ENCODE measurements around the gene TMEM203.

Gene TMEM203

DNA sequence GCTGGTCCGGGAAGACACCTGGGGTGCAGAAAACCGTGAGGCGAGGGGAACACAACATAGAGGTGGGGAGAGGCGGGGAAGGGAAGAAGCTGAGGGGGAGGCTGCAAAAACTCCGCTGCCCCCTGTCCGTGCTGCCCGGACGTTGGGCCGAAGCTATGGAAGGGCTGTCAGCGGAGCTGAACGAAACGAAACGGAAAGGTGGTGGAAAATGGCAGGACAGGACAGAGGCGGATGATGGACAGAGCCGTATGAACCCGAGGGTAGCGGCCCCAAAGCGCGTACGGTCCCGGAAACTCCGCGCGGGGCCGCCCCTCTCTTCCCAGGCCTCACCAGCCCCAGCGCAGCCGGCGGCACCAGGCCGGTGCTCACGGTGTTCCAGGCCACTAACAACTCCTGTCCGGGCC, 17.4 kb downstream of the TMEM203 start:
- H3K36me3 ChIP-seq (ENCODE audit: control insufficient read depth in 5 of 5, insufficient read depth in 5 of 5, low read length in 5 of 5), result peaks cover 0 to 61% (median 57%) of the 10 kb centered on the region in 5 donors
- peak overlapping the region; percentile 91 for H3K27ac ChIP-seq (ENCODE audit: low read depth, low read length)
- H3K4me1 ChIP-seq (ENCODE audit: control insufficient read depth in 5 of 5, insufficient read depth in 5 of 5, low read length in 5 of 5), result peaks cover 9 to 54% (median 40%) of the 10 kb centered on the region in 5 donors
- H3K9me3 ChIP-seq (ENCODE audit: control insufficient read depth in 5 of 5, low read length in 5 of 5), result no peaks in the 10 kb centered on the region
- H3K4me3 ChIP-seq (ENCODE audit: low read depth in 1 of 5, low read length in 5 of 5), result peak overlapping the region; percentile 90 to 99 (median 95)
- no peaks in the 10 kb centered on the region for H3K27me3 ChIP-seq (ENCODE audit: control insufficient read depth in 5 of 5, insufficient read depth in 4 of 5, low read length in 5 of 5)
- H3K9ac ChIP-seq (ENCODE audit: low read length in 5 of 5), result peak overlapping the region; percentile 68 to 95 (median 91)

DNA sequence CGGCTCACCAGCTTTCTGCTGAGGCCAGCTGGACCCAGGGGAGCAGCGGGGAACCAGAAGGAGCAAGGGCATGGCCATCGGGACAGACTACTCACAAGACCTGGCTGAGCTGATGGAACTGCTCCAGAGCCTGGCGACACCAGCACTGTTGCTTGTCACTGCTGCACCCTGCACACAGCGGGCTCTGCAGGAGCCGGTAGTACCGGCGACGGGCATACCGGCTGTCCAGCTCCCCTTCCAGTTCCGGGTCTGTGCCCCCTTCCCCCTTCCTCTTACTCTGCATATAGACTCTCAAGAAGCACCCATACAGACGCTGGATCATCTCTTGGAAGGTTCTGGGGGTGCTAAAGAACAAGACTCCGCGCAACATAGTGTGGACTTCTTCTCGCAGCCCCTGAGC, 18.1 kb downstream of the TMEM203 start:
- Histone ChIP-seq H3K4me3 (ENCODE audit: low read depth in 1 of 5, low read length in 5 of 5) (peak overlapping the region; percentile 90 to 99 (median 95)), H3K27ac (ENCODE audit: low read depth, low read length) (no peak overlapping the region), H3K9me3 (ENCODE audit: control insufficient read depth in 5 of 5, low read length in 5 of 5) (no peaks in the 10 kb centered on the region), H3K4me1 (ENCODE audit: control insufficient read depth in 5 of 5, insufficient read depth in 5 of 5, low read length in 5 of 5) (peaks cover 9 to 54% (median 40%) of the 10 kb centered on the region in 5 donors), H3K27me3 (ENCODE audit: control insufficient read depth in 5 of 5, insufficient read depth in 4 of 5, low read length in 5 of 5) (no peaks in the 10 kb centered on the region), H3K9ac (ENCODE audit: low read length in 5 of 5) (peak overlapping the region; percentile 68 to 95 (median 91)), H3K36me3 (ENCODE audit: control insufficient read depth in 5 of 5, insufficient read depth in 5 of 5, low read length in 5 of 5) (peaks cover 0 to 68% (median 63%) of the 10 kb centered on the region in 5 donors)

DNA sequence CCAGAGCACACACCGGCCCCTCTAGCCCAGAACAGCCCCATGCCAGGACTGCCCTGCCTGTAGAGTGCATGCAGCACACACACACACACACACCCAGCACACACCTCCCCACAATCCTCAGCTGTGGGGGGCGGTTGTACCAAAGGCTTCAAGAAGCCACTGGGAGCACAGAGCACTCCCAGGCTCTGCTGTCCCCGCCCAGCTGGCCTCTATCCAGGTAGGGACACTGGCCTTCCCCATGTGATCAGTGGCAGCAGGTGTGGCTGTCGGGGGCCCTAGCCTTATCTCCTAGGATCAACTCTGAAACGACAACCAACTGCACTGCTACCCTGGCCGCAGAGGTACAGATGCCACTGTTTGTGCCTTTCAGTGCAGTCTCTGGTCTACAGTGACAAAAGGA, 19.1 kb downstream of the TMEM203 start:
- H3K36me3 ChIP-seq (ENCODE audit: control insufficient read depth in 5 of 5, insufficient read depth in 5 of 5, low read length in 5 of 5), result peaks cover 0 to 67% (median 63%) of the 10 kb centered on the region in 5 donors
- peaks cover 9 to 54% (median 40%) of the 10 kb centered on the region in 5 donors for H3K4me1 ChIP-seq (ENCODE audit: control insufficient read depth in 5 of 5, insufficient read depth in 5 of 5, low read length in 5 of 5)
- no peak overlapping the region for H3K9ac ChIP-seq (ENCODE audit: low read length in 5 of 5)
- H3K27me3 ChIP-seq (ENCODE audit: control insufficient read depth in 5 of 5, insufficient read depth in 4 of 5, low read length in 5 of 5), result no peaks in the 10 kb centered on the region
- no peak overlapping the region for H3K27ac ChIP-seq (ENCODE audit: low read depth, low read length)
- no peaks in the 10 kb centered on the region for H3K9me3 ChIP-seq (ENCODE audit: control insufficient read depth in 5 of 5, low read length in 5 of 5)
- peak overlapping the region in 3 of 5 donors; percentile 23 to 99 (median 94) for H3K4me3 ChIP-seq (ENCODE audit: low read depth in 1 of 5, low read length in 5 of 5)

DNA sequence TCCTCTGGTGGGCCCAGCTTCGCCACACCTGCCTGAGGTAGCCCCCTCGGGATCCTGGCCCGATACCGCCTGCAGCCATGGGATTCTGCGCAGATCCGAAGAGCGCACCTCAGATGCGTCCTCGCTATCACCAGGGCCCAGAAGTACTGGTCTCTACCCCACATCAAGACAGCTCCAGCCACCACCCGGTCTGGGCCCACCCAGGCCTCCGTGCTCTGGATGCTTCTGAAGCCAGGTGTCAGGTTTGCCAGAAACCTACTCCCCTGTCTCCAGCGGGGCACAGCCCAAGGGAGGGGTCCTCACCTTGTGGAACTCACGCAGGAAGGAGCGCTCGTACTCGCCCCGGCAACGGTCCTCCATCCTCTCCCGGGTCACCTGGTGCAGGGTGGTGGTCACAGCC, 19.5 kb downstream of the TMEM203 start:
- H3K4me1 ChIP-seq (ENCODE audit: control insufficient read depth in 5 of 5, insufficient read depth in 5 of 5, low read length in 5 of 5), result peaks cover 9 to 54% (median 40%) of the 10 kb centered on the region in 5 donors

DNA sequence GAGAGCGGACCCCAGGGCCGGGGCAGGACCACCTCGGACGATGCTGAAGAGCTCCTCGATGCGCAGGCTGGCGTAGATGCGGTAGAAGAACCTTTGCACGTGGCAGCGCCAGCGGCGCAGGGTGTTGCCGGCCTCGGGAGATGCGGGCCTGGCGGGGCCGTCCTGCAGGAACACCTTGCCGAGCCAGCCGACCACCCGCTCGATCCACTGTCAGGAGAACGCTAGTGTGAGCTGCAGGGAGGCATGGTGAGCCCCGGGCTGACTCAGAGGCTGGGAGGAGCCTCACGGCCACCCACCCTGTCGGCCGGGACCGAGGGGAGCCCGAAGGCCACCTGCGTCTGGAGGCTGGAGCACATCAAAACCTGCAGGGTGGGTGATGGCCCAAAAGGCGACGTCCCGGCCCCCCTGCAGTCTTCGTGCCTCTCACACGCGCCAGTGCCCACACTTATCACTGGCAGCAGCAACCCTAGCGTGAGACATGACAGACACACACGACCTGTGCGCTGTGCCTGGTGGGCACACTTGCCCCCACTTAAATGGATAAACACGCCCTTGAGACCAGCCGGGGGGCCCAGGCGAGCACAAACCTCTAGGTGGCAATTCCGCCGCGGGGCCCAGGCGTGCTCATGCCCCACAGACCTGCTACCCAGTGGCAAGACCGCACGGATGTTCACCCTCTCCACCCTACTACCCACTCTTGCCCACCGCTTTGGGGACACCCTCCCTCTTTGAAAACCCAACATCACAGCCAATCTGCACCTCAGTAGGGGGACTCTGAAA, 20.4 kb downstream of the TMEM203 start:
- Histone ChIP-seq H3K27ac (ENCODE audit: low read depth, low read length) (no peak overlapping the region), H3K36me3 (ENCODE audit: control insufficient read depth in 5 of 5, insufficient read depth in 5 of 5, low read length in 5 of 5) (peaks cover 0 to 68% (median 64%) of the 10 kb centered on the region in 5 donors), H3K9ac (ENCODE audit: low read length in 5 of 5) (no peak overlapping the region), H3K27me3 (ENCODE audit: control insufficient read depth in 5 of 5, insufficient read depth in 4 of 5, low read length in 5 of 5) (no peaks in the 10 kb centered on the region), H3K4me1 (ENCODE audit: control insufficient read depth in 5 of 5, insufficient read depth in 5 of 5, low read length in 5 of 5) (peaks cover 9 to 49% (median 37%) of the 10 kb centered on the region in 5 donors), H3K4me3 (ENCODE audit: low read depth in 1 of 5, low read length in 5 of 5) (no peak overlapping the region), H3K9me3 (ENCODE audit: control insufficient read depth in 5 of 5, low read length in 5 of 5) (no peaks in the 10 kb centered on the region)

More for the DNA sequence above, 19.5 kb downstream of the TMEM203 start:
- no peaks in the 10 kb centered on the region for H3K9me3 ChIP-seq (ENCODE audit: control insufficient read depth in 5 of 5, low read length in 5 of 5)
- H3K4me3 ChIP-seq (ENCODE audit: low read depth in 1 of 5, low read length in 5 of 5), result peak overlapping the region in 1 of 5 donors; percentile 94
- no peak overlapping the region for H3K27ac ChIP-seq (ENCODE audit: low read depth, low read length)
- H3K9ac ChIP-seq (ENCODE audit: low read length in 5 of 5), result no peak overlapping the region
- H3K36me3 ChIP-seq (ENCODE audit: control insufficient read depth in 5 of 5, insufficient read depth in 5 of 5, low read length in 5 of 5), result peaks cover 0 to 67% (median 64%) of the 10 kb centered on the region in 5 donors
- no peaks in the 10 kb centered on the region for H3K27me3 ChIP-seq (ENCODE audit: control insufficient read depth in 5 of 5, insufficient read depth in 4 of 5, low read length in 5 of 5)

DNA sequence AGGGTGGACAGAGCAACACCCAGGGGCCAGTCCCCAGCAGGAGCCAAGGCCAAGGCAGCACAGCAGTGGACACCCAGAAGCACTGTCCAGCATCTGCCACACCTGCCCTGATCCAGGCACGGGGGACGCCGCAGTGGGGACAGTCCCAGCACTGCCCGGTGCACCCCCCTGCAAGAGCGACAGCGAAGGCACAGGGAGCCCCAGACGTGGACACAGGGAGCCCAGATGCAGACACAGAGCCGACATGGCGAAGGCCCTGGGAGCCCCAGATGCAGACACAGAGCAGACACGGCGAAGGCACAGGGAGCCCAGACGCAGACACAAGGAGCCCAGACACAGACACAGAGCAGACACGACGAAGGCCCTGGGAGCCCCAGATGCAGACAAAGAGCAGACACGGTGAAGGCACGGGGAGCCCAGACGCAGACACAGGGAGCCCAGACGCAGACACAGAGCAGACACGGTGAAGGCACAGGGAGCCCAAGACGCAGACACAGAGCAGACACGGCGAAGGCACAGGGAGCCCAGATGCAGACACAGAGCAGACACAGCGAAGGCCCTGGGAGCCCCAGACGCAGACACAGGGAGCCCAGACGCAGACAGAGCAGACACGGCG, 21.4 kb downstream of the TMEM203 start:
- Histone ChIP-seq H3K9me3 (ENCODE audit: control insufficient read depth in 5 of 5, low read length in 5 of 5) (no peaks in the 10 kb centered on the region), H3K27me3 (ENCODE audit: control insufficient read depth in 5 of 5, insufficient read depth in 4 of 5, low read length in 5 of 5) (no peaks in the 10 kb centered on the region), H3K9ac (ENCODE audit: low read length in 5 of 5) (no peak overlapping the region), H3K4me1 (ENCODE audit: control insufficient read depth in 5 of 5, insufficient read depth in 5 of 5, low read length in 5 of 5) (peaks cover 9 to 39% (median 27%) of the 10 kb centered on the region in 5 donors), H3K27ac (ENCODE audit: low read depth, low read length) (no peak overlapping the region), H3K4me3 (ENCODE audit: low read depth in 1 of 5, low read length in 5 of 5) (no peak overlapping the region), H3K36me3 (ENCODE audit: control insufficient read depth in 5 of 5, insufficient read depth in 5 of 5, low read length in 5 of 5) (peaks cover 0 to 74% (median 70%) of the 10 kb centered on the region in 5 donors)

DNA sequence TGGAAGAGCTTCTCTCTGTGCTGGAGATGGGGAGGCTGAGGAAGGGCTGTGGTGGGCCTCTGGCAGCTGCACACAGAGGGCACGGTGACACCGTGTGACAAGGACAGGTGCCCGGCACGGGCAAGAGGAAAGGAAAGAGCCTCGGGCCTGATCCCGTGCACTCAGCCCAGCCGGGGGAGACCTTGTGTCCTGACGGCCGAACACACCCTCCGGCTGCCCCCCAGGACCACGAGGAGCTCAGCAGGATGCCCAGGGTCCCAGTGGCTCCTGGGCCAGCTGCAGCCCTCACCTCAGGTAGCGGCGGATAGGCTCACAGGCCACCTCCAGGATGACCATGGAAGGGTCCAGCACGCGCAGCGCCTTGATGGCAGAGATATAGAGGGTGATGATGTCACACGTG, 22.6 kb downstream of the TMEM203 start:
- no peak overlapping the region for H3K9ac ChIP-seq (ENCODE audit: low read length in 5 of 5)
- H3K4me3 ChIP-seq (ENCODE audit: low read depth in 1 of 5, low read length in 5 of 5), result no peak overlapping the region
- peaks cover 9 to 33% (median 22%) of the 10 kb centered on the region in 5 donors for H3K4me1 ChIP-seq (ENCODE audit: control insufficient read depth in 5 of 5, insufficient read depth in 5 of 5, low read length in 5 of 5)
- H3K36me3 ChIP-seq (ENCODE audit: control insufficient read depth in 5 of 5, insufficient read depth in 5 of 5, low read length in 5 of 5), result peaks cover 0 to 87% (median 82%) of the 10 kb centered on the region in 5 donors
- H3K27ac ChIP-seq (ENCODE audit: low read depth, low read length), result no peak overlapping the region
- H3K9me3 ChIP-seq (ENCODE audit: control insufficient read depth in 5 of 5, low read length in 5 of 5), result no peaks in the 10 kb centered on the region
- H3K27me3 ChIP-seq (ENCODE audit: control insufficient read depth in 5 of 5, insufficient read depth in 4 of 5, low read length in 5 of 5), result no peaks in the 10 kb centered on the region

DNA sequence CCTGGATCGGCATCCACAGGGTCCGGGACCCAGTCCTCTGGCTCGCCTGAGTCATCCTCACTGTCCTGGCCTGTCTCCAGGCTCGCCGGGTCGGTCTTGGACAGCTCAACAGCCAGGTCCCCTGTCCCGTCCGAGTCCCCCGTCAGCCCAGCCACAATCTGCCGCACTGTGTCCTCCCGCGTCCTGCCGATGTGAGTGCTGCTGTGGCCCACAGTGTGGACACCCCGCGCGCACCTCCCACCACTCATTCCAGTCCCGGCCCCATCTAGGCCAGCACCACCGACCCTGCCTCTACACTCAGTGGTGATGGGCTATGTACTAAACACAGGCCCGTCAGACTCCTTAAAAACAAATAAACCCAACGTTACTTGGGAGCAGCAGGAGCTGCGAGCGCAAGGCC, 23.8 kb downstream of the TMEM203 start:
- peaks cover 0 to 96% (median 85%) of the 10 kb centered on the region in 5 donors for H3K36me3 ChIP-seq (ENCODE audit: control insufficient read depth in 5 of 5, insufficient read depth in 5 of 5, low read length in 5 of 5)

DNA sequence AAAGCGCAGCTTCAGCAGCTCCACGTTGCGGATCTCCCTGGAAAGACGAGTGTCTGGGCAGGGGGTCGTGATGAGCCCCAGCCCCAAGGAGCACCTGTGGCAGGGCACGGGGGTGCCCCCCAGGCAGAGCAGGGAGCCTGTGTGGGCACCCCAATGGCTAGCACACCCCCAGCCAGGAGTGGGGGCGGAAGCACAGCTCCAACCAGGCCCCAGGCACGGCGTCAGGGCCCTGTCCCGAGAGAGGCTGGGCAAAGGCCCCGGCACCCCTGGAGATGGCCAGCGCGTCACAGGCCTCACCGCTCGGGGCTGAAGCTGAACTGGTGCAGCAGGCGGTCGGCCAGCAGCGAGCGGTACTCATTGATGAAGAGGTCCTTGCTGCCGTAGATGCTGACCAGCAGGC, 25.0 kb downstream of the TMEM203 start:
- Histone ChIP-seq H3K9ac (ENCODE audit: low read length in 5 of 5) (no peak overlapping the region), H3K27ac (ENCODE audit: low read depth, low read length) (no peak overlapping the region), H3K4me3 (ENCODE audit: low read depth in 1 of 5, low read length in 5 of 5) (no peak overlapping the region), H3K4me1 (ENCODE audit: control insufficient read depth in 5 of 5, insufficient read depth in 5 of 5, low read length in 5 of 5) (peaks cover 0 to 10% (median 0%) of the 10 kb centered on the region in 5 donors), H3K9me3 (ENCODE audit: control insufficient read depth in 5 of 5, low read length in 5 of 5) (no peaks in the 10 kb centered on the region), H3K27me3 (ENCODE audit: control insufficient read depth in 5 of 5, insufficient read depth in 4 of 5, low read length in 5 of 5) (no peaks in the 10 kb centered on the region), H3K36me3 (ENCODE audit: control insufficient read depth in 5 of 5, insufficient read depth in 5 of 5, low read length in 5 of 5) (peaks cover 0 to 85% (median 79%) of the 10 kb centered on the region in 5 donors)

More for the DNA sequence above, 23.8 kb downstream of the TMEM203 start:
- no peaks in the 10 kb centered on the region for H3K27me3 ChIP-seq (ENCODE audit: control insufficient read depth in 5 of 5, insufficient read depth in 4 of 5, low read length in 5 of 5)
- no peak overlapping the region for H3K4me3 ChIP-seq (ENCODE audit: low read depth in 1 of 5, low read length in 5 of 5)
- no peaks in the 10 kb centered on the region for H3K9me3 ChIP-seq (ENCODE audit: control insufficient read depth in 5 of 5, low read length in 5 of 5)
- peaks cover 0 to 21% (median 10%) of the 10 kb centered on the region in 5 donors for H3K4me1 ChIP-seq (ENCODE audit: control insufficient read depth in 5 of 5, insufficient read depth in 5 of 5, low read length in 5 of 5)
- no peak overlapping the region for H3K9ac ChIP-seq (ENCODE audit: low read length in 5 of 5)
- H3K27ac ChIP-seq (ENCODE audit: low read depth, low read length), result no peak overlapping the region

DNA sequence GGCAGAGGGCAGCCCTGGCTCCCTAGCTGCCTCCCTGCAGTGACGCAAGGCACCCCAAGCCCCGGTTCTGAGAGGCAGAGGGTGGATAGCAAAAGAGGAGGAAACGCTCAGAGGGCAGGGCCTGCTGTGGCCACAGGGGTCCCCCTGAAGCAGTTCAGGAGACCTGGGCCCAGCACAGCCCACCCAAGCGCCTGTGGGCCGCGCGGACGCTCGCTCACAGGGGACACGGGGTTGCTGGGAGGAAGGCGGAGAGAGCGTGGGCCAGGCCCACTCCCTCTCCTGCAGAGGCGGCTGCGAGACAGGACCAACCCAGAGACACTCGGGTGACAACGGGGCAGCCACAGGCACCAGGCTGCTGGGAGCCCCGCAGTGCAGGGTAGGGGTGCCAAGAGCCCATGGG, 25.7 kb downstream of the TMEM203 start:
- Histone ChIP-seq H3K27me3 (ENCODE audit: control insufficient read depth in 5 of 5, insufficient read depth in 4 of 5, low read length in 5 of 5) (no peaks in the 10 kb centered on the region), H3K9me3 (ENCODE audit: control insufficient read depth in 5 of 5, low read length in 5 of 5) (no peaks in the 10 kb centered on the region), H3K36me3 (ENCODE audit: control insufficient read depth in 5 of 5, insufficient read depth in 5 of 5, low read length in 5 of 5) (peaks cover 0 to 78% (median 73%) of the 10 kb centered on the region in 5 donors), H3K9ac (ENCODE audit: low read length in 5 of 5) (no peak overlapping the region), H3K27ac (ENCODE audit: low read depth, low read length) (no peak overlapping the region), H3K4me1 (ENCODE audit: control insufficient read depth in 5 of 5, insufficient read depth in 5 of 5, low read length in 5 of 5) (peaks cover 0 to 5% (median 0%) of the 10 kb centered on the region in 5 donors), H3K4me3 (ENCODE audit: low read depth in 1 of 5, low read length in 5 of 5) (no peak overlapping the region)
